ENCODE measurements around the gene MSRB2. TPM values are rescaled to one million over a fixed set of nuclear protein-coding genes. Genes with fewer than 3 reads are reported as not detected.
A peak's percentile ranks its signal among the peaks of the same experiment; 100 is the strongest.

MSRB2 gene
- 1 to 10 TPM; 6.9 to 9.1 TPM for total RNA-seq

DNA sequence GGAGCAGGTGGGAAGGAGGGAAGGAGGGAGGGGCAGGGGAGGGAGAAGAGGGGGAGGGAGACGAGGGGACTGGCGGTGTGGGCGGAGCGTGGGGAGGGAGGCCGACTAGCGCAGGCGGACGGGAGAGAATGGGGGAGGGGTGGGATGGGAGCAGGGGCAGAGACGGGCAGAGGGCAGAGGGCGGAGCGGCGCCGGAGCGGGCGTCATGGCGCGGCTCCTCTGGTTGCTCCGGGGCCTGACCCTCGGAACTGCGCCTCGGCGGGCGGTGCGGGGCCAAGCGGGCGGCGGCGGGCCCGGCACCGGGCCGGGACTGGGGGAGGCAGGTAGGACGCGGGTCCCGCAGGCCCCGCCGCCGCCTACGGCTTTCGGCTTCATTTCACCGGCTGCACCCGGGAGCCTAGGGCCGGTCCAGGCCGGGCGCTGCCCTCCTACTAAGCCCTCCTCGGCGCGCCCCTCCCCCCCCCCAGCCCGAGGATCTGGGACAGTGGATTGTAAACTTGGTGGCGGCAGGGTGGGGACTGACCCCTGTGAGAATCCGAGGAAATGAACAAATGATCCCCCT lies at the start of gene MSRB2:
TSS of gene MSRB2 (plus strand) at position 176 of the 562 bp plus-strand sequence. CDS start at position 206, 30 bp downstream.
- peak within 1 kb of the TSS; percentile 95 for H3K4me3 Mint-ChIP-seq
- H3K27ac Mint-ChIP-seq = peak within 1 kb of the TSS; percentile 93
- intact Hi-C loops (cut with micrococcal nuclease) = no loop called here
- H3K36me3 Mint-ChIP-seq (ENCODE audit: low read depth) = no peaks in the 10 kb centered on the region
- H3K9me3 Mint-ChIP-seq = peaks cover 3% of the 10 kb centered on the region
- DNase-seq (peak; percentile 80), ATAC-seq (peak; percentile 81)
- POLR2A ChIA-PET = interaction anchor here (1.5 kb wide), 1 partner anchor 34 kb away, joined by 4 read pairs; no protein-coding TSS in a partner anchor
- CTCF ChIA-PET = no interaction called here
- no peaks in the 10 kb centered on the region for H3K27me3 Mint-ChIP-seq
- H3K4me1 Mint-ChIP-seq (ENCODE audit: low read depth) = peaks cover 26% of the 10 kb centered on the region
- no peak for TF ChIP-seq CTCF (IDR thresholded peaks at IDR 0.05)

DNA sequence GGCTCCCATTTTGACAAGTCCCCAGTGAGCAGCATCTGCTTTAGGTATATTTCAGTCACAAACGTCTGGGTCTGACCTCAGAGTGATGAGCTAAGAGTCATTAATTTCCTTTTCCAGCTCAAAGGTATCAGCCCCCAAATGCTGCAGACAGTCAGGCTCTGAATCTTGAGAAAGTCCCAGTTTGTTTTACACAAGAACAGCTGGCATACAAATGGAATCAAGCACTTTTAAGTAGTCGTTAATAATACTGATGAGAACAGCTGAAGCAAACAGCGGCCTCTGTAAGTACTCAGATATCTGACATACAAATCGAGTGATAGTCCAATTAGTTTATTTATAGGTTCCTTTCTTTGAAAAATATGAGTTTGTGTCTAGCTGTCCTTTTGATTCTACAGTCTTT lies 49.4 kb upstream of the MSRB2 start:
- CTCF ChIA-PET = no interaction called here
- H3K27ac Mint-ChIP-seq = no peak overlapping the region

GRCh38 chr10:23047201-23048050 lies 48.0 kb upstream of the MSRB2 start:
- H3K9me3 Mint-ChIP-seq = no peaks in the 10 kb centered on the region
- peaks cover 20% of the 10 kb centered on the region for H3K27me3 Mint-ChIP-seq
- no peak overlapping the region for H3K4me3 Mint-ChIP-seq
- no peaks in the 10 kb centered on the region for H3K36me3 Mint-ChIP-seq (ENCODE audit: low read depth)
- intact Hi-C loops (cut with micrococcal nuclease) = no loop called here
- ChIA-PET POLR2A (no interaction called here), CTCF (no interaction called here)
- no peak for TF ChIP-seq CTCF (IDR thresholded peaks at IDR 0.05)
- DNase-seq = no peak
- no peak for ATAC-seq
- H3K4me1 Mint-ChIP-seq (ENCODE audit: low read depth) = no peaks in the 10 kb centered on the region
- H3K27ac Mint-ChIP-seq = no peak overlapping the region

More for the DNA sequence above, 49.4 kb upstream of the MSRB2 start:
- intact Hi-C loops (cut with micrococcal nuclease) = no loop called here
- DNase-seq = no peak
- H3K27me3 Mint-ChIP-seq = peaks cover 15% of the 10 kb centered on the region
- no peak overlapping the region for H3K4me3 Mint-ChIP-seq
- H3K36me3 Mint-ChIP-seq (ENCODE audit: low read depth) = no peaks in the 10 kb centered on the region
- H3K9me3 Mint-ChIP-seq = no peaks in the 10 kb centered on the region
- no peaks in the 10 kb centered on the region for H3K4me1 Mint-ChIP-seq (ENCODE audit: low read depth)
- no peak for TF ChIP-seq CTCF (IDR thresholded peaks at IDR 0.05)
- ATAC-seq = no peak
- POLR2A ChIA-PET = no interaction called here

DNA sequence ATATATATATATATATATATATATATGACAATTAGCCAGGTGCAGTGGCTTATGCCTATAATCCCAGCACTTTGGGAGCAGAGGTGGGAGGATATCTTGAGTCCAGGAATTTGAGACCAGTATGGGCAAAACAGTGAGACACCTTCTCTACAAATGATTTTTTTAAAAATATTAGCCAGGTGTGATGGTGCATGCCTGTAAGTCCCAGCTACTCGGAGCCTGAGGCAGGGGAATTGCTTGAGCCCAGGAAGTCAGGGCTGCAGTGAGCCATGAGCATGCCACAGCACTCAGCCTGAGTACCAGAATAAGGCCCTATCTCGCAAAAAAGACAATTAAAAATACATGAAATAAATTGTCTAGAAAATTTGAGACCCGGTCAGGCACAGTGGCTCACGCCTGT lies 47.2 kb upstream of the MSRB2 start:
- Mint-ChIP-seq H3K4me1 (ENCODE audit: low read depth) (no peaks in the 10 kb centered on the region), H3K36me3 (ENCODE audit: low read depth) (no peaks in the 10 kb centered on the region), H3K4me3 (no peak overlapping the region), H3K27ac (no peak overlapping the region), H3K27me3 (peaks cover 20% of the 10 kb centered on the region), H3K9me3 (no peaks in the 10 kb centered on the region)
- DNase-seq (no peak), ATAC-seq (no peak)
- intact Hi-C loops (cut with micrococcal nuclease) = no loop called here
- POLR2A ChIA-PET = no interaction called here
- CTCF ChIA-PET = no interaction called here
- TF ChIP-seq CTCF (IDR thresholded peaks at IDR 0.05) = no peak

DNA sequence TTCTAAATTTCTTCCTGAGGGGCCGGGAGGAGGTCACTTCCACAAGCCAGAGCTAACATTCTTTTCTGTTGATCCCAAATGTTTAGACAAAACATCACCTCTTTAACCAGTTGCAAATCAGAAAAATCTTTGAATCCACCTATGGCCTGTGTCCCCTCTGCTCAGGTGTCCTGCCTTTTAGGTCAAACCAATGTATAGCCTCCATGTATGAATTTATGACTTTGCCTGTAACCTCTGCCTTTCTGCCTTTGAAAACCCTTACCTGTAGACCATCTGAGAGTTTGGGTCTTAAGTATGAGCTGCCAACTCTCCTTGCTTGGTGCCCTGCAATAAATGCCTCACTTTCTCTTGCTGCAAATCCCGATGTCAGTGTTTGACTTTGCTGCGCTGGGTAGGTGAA lies 44.1 kb upstream of the MSRB2 start:
- Mint-ChIP-seq H3K36me3 (ENCODE audit: low read depth) (no peaks in the 10 kb centered on the region), H3K27ac (no peak overlapping the region), H3K4me1 (ENCODE audit: low read depth) (no peaks in the 10 kb centered on the region), H3K27me3 (peaks cover 24% of the 10 kb centered on the region), H3K4me3 (no peak overlapping the region), H3K9me3 (no peaks in the 10 kb centered on the region)
- ATAC-seq = no peak
- POLR2A ChIA-PET = no interaction called here
- CTCF ChIA-PET = no interaction called here
- no peak for DNase-seq
- no peak for TF ChIP-seq CTCF (IDR thresholded peaks at IDR 0.05)
- intact Hi-C loops (cut with micrococcal nuclease) = no loop called here

All from activated CD8-positive, alpha-beta T cell treated with anti-CD3 and anti-CD28 coated beads for 36 hours (primary cell).